Upper lobe of left lung (tissue), 4 donors: ENCODE results near the gene KCNG4.

Experiments used
- EP300 ChIP-seq, 4 donors: sonication (generic); formaldehyde crosslinking; IDR thresholded peaks; one replicate each; pipeline ENCODE4 v1.5.1; 2017; ENCODE audit warnings: antibody characterized with exemption in 4 of 4, control low read depth in 2 of 4
- POLR2A ChIP-seq, 4 donors: fragments of 450-650 bp; IDR thresholded peaks; one replicate each; pipeline ENCODE4 v1.5.1; 2016 to 2017; ENCODE audit warnings: antibody characterized with exemption in 4 of 4, mild to moderate bottlenecking in 2 of 4
- POLR2AphosphoS5 ChIP-seq, 2 donors: sonication (generic); formaldehyde crosslinking; IDR thresholded peaks; one replicate each; pipeline ENCODE4 v1.5.1; 2017; ENCODE audit warnings: antibody characterized with exemption in 2 of 2
- TF ChIP-seq, protein P1 (sequence below), 6 experiments: fragments of 450-650 bp in 4 of 6; fragments of 200-600 bp in 2 of 6; sonication (generic) in 2 of 6; IDR thresholded peaks; one replicate each; pipeline ENCODE4 v1.5.1; 2016 to 2019; ENCODE audit warnings: antibody characterized with exemption in 6 of 6

DNA sequence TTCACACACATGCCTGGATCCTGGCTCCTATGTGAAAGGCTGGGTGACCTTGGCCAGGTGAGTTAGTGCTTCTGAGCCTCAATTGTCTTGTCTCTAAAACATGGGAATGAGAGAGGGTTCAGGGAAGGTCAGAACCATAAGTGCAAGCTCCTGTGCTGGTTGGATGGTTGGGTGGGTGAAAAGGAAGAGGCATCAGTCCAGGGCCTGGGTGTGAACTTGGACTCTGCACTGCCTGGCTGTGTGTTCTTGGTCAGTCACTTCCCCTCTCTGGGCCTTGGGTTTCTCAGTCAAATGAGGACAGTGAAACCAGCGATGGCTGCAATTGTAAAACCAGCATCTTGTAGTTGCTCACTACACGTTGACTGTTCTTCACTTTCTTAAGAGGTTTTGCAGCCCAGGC, 643 bp upstream of the KCNG4 start:
- TF ChIP-seq, protein P1, sequence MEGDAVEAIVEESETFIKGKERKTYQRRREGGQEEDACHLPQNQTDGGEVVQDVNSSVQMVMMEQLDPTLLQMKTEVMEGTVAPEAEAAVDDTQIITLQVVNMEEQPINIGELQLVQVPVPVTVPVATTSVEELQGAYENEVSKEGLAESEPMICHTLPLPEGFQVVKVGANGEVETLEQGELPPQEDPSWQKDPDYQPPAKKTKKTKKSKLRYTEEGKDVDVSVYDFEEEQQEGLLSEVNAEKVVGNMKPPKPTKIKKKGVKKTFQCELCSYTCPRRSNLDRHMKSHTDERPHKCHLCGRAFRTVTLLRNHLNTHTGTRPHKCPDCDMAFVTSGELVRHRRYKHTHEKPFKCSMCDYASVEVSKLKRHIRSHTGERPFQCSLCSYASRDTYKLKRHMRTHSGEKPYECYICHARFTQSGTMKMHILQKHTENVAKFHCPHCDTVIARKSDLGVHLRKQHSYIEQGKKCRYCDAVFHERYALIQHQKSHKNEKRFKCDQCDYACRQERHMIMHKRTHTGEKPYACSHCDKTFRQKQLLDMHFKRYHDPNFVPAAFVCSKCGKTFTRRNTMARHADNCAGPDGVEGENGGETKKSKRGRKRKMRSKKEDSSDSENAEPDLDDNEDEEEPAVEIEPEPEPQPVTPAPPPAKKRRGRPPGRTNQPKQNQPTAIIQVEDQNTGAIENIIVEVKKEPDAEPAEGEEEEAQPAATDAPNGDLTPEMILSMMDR (IDR thresholded peaks at IDR 0.05) = no peak
- no peak for TF ChIP-seq POLR2AphosphoS5 (IDR thresholded peaks at IDR 0.05)
- TF ChIP-seq POLR2A (IDR thresholded peaks at IDR 0.05) = no peak
- TF ChIP-seq EP300 (IDR thresholded peaks at IDR 0.05) = no peak
